Measurements from ENCODE around the gene SAXO2.
"Not testable (repeated sequence)": the region's sequence is repeated elsewhere in the genome, so short reads cannot be mapped to it uniquely, and the experiment has no call there.

- not testable (repeated sequence) for TF ChIP-seq CTCF, POLR2A (IDR thresholded peaks at IDR 0.05)
Measured at GRCh38 chr15:82288202-82288601, 25.6 kb downstream of the SAXO2 start.

All from heart left ventricle (tissue), 13 donors.